Stimulated activated CD4-positive, alpha-beta T cell treated with anti-CD3 and anti-CD28 coated beads, Interleukin-1b, Interleukin-23, amount 100 ng/mL, for 4 hours (primary cell): Measurements from ENCODE around the gene BAIAP2.
A peak's percentile ranks its signal among the peaks of the same experiment; 100 is the strongest.
"Not testable (repeated sequence)": the region's sequence is repeated elsewhere in the genome, so short reads cannot be mapped to it uniquely, and the experiment has no call there.

Experiments
- DNase-seq, 2 donors: peaks; one replicate each; pipeline ENCODE4 v3.0.0-alpha.2; 2020; ENCODE audit warnings: low read depth in 2 of 2

BAIAP2 gene

DNA sequence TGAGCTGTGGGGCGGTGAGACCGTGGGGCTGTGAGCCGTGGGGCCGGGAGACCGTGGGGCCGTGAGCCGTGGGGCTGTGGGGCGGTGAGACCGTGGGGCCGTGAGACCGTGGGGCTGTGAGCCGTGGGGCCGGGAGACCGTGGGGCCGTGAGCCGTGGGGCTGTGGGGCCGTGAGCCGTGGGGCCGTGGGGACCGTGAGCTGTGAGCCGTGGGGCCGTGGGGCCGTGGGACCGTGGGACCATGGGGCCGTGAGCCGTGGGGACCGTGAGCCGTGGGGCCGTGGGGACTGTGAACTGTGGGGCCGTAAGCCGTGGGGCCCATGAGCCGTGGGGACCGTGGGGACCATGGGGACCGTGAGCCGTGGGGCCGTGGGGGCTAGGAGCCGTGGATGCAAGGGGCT, 105.7 kb downstream of the BAIAP2 start:
- DNase-seq: no peak

GRCh38 chr17:81142301-81143199, 107.6 kb downstream of the BAIAP2 start:
- peak; percentile 20 to 49 for DNase-seq

- DNase-seq: no peak
These were observed 108.2 kb downstream of the BAIAP2 start for GRCh38 chr17:81143200-81143527.

- no peak for DNase-seq
These were observed 108.9 kb downstream of the BAIAP2 start for GRCh38 chr17:81143717-81144422.

DNA sequence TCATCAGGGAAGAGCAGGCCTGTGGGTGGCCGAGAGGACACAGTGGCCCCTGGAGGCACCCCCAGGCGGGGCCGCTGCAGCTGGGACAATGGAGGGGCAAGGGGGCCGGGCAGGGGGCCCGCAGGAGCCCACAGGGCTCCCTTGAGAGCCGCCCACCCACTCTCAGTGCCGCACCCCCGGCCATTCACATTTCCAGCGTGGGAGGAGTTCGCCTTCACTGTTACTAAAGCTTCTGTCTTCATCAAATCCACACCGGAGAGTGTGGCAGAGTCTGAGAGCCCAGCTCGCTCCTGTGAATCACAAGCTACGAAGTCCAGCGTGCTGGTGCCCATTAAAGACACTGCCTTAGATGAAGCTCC, 109.5 kb downstream of the BAIAP2 start:
- no peak for DNase-seq

DNA sequence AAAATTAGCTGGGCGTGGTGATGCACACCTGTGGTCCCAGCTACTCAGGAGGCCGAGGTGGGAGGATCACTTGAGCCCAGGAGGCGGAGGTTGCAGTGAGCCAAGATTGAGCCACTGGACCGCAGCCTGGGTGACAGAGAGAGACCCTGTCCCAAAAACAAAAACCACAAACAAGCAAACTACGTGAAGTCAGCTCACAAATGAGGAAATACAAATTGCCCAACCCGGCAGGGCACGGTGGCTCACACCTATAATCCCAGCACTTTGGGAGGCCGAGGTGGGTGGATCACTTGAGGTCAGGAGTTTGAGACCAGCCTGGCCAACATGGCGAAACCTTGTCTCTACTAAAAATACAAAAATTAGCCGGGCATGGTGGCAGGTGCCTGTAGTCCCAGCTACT, 111.3 kb downstream of the BAIAP2 start:
- not testable (repeated sequence) for DNase-seq

DNA sequence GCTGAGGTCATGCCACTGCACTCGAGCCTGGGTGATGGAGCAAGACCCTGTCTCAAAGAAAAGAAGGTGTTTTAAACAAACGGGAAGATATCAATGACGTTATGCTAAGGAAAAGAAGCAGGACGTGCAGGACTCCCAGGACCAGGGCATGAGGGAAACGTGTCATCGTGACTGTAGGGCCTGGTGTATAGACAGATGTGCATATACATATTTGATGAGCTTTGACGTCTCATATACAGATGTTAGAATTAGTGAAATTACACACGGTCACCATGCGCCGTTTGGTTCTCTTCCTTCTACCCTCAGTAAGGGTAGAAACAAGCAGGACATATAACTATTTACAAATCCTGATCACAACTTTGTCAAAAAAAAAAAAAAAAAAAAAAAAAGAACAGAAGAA, 112.8 kb downstream of the BAIAP2 start:
- DNase-seq: no peak

DNA sequence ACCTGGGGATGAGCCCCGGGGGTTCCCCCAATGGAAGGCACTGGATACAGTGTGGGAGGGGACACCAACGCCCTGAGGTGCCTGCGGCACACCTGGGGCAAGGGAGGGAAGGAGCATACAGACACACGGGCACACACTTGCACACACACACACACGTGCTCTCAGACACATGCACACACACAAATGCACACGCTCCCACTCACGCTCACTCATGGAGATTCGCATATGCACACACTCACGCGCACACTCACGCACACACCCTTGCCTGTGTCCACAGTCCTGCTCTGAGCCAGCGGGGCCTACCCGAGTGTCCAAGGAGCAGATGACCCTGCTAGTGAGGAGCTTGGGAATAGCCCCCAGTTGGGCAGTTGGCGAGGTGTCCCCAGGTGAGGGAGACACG, 113.6 kb downstream of the BAIAP2 start:
- DNase-seq: no peak

GRCh38 chr17:81148986-81149533, 114.1 kb downstream of the BAIAP2 start:
- no peak for DNase-seq

DNA sequence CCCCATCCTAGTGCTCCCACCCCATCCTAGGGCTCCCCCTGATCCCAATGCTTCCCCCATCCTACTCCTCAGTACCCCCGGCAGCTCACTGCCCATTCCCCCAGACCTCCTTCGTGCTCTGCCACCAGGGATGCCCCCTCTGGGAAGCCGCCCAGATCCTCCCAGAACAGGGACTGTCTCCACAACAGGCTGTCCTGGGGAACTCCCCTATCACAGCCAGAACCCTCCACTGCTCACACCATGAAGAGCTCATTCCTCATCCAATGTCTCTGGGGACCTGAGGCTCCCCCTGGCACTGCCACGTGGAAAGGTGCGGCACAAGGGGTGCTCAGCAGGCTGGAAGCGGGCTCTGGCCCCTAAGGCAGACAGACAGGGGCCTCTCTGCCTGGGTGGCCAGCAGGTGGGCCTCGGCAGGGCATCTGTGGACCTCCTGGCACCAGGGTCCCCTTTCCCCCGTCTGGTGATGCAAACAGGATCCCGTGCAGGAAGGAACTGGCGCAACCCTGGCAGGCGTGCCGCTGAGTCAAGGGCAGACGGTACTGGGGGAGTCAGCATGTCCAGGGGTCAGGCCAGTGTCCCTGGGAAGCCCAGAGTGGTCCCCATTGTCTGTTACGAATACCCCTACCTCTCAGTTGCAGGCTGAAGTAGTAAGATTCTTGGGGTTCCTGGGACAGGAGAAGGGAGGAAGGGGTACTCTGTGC, 115.6 kb downstream of the BAIAP2 start:
- no peak for DNase-seq

DNA sequence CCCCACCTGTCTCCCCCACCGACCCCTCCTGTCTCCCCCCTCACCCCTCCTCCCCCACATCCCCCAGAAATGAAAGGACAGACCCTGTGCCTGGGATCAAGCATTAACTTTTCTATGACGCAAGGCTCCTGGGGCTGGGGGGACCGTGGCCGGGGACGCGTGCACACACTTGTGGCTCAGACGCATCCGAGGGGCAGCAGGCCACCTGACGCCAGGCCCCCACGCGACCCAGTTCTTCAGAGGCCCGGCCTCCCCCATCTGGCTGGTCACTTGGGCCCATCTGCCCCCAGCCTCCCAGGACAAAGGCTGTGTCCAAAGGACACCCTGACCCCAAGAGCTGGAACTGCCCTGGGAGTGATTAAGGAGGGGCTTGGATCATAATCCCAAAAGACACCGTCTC, 116.3 kb downstream of the BAIAP2 start:
- DNase-seq: no peak

DNA sequence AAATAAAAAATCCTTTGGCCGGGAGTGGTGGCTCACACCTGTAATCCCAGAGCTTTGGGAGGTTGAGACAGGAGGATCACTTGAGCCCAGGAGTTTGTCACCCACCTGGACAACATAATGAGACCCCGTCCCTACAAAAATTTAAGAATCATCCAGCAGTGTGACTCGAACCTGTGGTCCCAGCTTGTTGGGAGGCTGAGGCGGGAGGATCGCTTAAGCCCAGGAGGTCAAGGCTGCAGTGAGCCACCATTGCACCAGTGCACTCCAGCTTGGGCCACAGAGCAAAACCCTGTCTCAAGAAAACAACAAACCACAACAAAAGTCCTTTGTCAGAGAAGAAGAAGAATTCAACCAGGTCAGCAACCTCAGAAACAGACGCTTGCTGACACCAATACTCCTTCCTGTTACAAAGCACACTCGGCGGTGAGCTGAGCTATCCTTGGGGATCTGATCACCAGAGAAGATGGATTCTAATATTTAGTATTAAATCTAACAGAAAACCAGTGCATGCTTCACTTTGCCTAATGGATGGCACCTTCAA, 117.4 kb downstream of the BAIAP2 start:
- DNase-seq: no peak

- DNase-seq: no peak
These were observed 118.4 kb downstream of the BAIAP2 start for GRCh38 chr17:81153340-81153803.

GRCh38 chr17:81154016-81154415, 119.1 kb downstream of the BAIAP2 start:
- DNase-seq: not testable (repeated sequence)

DNA sequence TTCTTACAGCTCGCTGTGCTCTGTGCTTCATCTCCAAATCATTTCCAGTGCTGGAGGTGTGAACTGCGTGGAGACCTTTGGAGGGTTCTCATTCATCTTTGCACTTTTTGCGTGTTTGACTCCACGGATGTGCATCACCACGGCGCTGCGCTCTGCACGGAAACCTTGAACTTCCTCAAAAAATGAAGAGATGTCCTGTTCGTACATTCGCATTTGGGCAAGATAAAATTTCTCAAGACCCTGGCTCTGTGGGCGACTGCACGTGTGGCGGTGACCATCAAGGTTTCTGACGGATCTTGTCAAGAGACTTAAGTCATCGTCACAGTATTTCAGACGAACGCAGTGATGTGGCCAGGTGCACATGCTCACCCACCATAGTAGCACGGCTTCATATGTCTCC, 120.0 kb downstream of the BAIAP2 start:
- no peak for DNase-seq

DNA sequence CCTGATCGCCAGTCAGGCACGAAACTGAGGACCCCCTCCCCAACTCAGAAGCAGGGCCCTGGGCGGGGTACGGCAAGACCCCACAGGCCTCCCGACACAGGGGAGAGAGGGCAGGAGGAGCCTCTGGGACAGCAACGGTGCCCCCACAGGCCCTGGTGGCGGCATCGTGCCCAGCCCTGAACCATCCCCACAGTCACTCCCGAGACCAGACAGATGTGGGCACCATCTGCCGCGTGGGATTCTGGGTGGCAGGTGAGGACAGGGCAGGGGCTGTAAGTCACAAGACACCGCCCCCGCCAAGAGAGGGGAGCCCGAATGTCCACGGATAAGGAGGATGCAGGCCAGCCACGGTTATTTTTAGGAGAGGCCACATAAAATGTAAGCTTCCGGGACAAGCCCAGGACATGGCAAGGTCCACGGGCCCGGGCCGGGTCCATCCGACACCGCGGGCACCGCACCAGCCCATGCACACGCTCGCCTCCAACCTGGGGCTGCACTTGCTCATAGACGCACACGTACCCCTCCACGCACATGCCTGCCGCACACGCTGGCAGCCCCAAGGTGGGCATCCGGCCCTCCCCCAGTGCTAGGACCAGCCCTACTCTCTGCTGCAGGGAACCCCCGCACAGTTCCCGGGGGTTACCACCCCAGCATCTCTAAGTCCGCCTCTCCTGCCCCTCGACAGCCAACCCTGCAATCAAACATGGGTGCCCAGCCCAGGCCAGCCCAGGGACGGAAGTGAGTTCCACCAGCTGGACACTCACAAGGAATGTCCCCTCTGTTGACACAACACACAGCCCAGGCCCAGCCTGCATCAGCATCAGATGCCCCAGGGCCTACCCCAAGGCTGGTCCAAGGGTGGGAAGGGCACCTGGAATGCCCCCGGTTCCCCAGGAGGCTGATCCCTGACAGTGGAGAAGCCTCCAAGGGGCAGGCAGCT, 122.2 kb downstream of the BAIAP2 start:
- DNase-seq: no peak

DNA sequence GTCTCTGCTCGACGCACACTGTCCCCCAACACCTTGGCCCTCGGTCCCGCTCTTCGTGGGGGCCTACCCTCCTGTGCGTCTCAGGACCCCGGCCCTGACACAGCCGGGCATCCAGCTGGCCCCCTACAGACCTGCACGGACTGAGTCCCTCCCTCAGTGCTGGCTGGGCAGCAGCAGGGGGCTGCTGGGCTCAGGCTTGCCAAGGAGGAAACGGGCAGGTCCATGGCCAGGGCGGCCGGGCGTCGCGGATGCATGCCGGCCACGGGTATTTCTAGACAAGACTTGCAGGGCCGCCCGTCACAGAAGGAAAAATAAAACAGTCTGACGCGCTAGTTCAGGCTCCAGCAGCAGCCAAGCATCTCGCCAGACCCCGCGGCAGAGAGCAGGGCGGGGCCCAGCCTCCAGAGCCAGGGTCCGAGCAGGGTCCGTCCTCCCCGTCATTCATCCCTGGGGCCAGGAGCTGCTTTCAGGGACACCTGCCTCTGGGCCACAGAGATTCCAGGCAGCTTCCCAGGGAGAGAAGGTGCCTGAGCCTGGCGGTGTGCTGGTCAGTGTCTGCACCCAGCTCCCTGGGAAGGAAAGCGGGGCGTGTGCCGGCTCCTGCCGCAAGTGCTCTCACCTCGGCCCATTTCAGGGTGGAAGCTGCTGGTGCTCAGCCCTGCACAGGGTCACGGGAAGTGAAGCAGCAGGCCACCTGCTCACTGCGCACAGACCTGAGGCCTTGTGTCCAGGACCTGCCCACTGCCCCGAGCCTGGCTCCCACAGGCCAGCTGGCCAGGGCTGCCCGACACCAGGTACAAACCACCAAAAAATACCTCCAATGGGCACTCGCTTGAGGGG, 123.1 kb downstream of the BAIAP2 start:
- DNase-seq: no peak

GRCh38 chr17:81158688-81159590, 124.0 kb downstream of the BAIAP2 start:
- DNase-seq: no peak
